ENCODE data around the gene ENOX1. TPM values are rescaled to one million over a fixed set of nuclear protein-coding genes. Genes with fewer than 3 reads are reported as not detected.

ENOX1 gene
- total RNA-seq, 1 donor from 2014 or later: 1.1 TPM

DNA sequence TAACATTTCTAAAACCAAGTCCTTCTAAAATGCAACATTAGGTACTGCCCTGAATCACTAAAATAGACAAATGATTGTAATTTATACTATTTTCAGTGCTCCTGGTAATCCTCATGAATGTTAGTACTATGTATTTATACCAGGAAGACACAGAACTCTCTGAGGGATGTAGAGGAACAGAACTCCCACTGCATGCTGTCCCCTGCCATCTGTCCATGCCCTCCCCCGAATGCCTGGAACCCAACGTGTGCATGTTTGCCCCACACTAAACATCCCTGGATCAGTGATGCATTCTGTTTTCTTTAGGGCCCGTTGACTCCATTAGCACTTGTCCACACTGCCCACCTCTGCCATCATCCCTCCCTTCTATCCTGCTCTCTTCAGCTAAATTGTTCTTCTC is 26.5 kb downstream of the ENOX1 start:
- H3K27me3 ChIP-seq: no peaks in the 10 kb centered on the region
- H3K27ac ChIP-seq: no peak overlapping the region
- no peak overlapping the region for H3K9ac ChIP-seq
- TF ChIP-seq EZH2phosphoT487 (IDR thresholded peaks at IDR 0.05) (no peak), CTCF (IDR thresholded peaks at IDR 0.05) (no peak), EZH2 (IDR thresholded peaks at IDR 0.05) (no peak)
- H3K4me2 ChIP-seq: no peak overlapping the region
- Mint-ChIP-seq H3K9me3 (no peaks in the 10 kb centered on the region), H3K27me3 (ENCODE audit: insufficient read depth, low read depth) (no peaks in the 10 kb centered on the region), H3K27ac (no peak overlapping the region), H3K4me1 (peaks cover 5% of the 10 kb centered on the region), H3K36me3 (no peaks in the 10 kb centered on the region), H3K4me3 (no peak overlapping the region)
- no peaks in the 10 kb centered on the region for H3K79me2 ChIP-seq (ENCODE audit: low read depth)
- H3K4me3 ChIP-seq: no peak overlapping the region
- no peak for DNase-seq (ENCODE audit: low spot score)
- H2AFZ ChIP-seq (replicated peaks): no peak overlapping the region
- H3F3A ChIP-seq (ENCODE audit: low read depth): no peaks in the 10 kb centered on the region
- no peaks in the 10 kb centered on the region for H3K9me3 ChIP-seq (ENCODE audit: low read depth)
- no peaks in the 10 kb centered on the region for H3K36me3 ChIP-seq
- H3K4me1 ChIP-seq: peaks cover 18% of the 10 kb centered on the region
- H4K20me1 ChIP-seq (ENCODE audit: low read depth): no peaks in the 10 kb centered on the region

DNA sequence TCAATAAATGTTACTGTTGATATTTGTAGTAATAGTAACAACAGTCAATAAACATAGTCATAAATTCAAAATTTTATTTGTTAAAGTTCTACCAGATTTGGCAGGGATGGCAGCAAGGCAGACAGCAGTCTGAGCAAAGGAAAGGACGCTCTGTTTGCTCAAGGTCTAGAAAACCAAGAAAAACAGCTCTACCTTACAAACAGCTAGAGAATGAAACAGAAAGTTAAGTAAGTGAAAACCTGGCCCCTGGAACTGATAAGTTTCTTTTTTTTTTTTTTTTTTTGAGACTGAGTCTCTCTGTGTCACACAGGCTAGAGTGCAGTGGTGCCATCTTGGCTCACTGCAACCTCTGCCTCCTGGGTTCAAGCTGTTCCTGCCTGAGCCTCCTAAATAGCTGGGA is 27.9 kb downstream of the ENOX1 start:
- Mint-ChIP-seq H3K27me3 (ENCODE audit: insufficient read depth, low read depth) (no peaks in the 10 kb centered on the region), H3K9me3 (no peaks in the 10 kb centered on the region), H3K4me1 (peaks cover 9% of the 10 kb centered on the region), H3K4me3 (no peak overlapping the region), H3K27ac (no peak overlapping the region), H3K36me3 (no peaks in the 10 kb centered on the region)
- Histone ChIP-seq H3K27me3 (no peaks in the 10 kb centered on the region), H4K20me1 (ENCODE audit: low read depth) (no peaks in the 10 kb centered on the region), H3K9ac (no peak overlapping the region), H3K4me2 (no peak overlapping the region), H3K4me3 (no peak overlapping the region), H3K4me1 (peaks cover 6% of the 10 kb centered on the region), H3K79me2 (ENCODE audit: low read depth) (no peaks in the 10 kb centered on the region), H3K9me3 (ENCODE audit: low read depth) (no peaks in the 10 kb centered on the region), H3K27ac (no peak overlapping the region), H2AFZ (replicated peaks) (no peak overlapping the region), H3K36me3 (no peaks in the 10 kb centered on the region), H3F3A (ENCODE audit: low read depth) (no peaks in the 10 kb centered on the region)
- no peak for TF ChIP-seq CTCF (IDR thresholded peaks at IDR 0.05)
- TF ChIP-seq EZH2 (IDR thresholded peaks at IDR 0.05): no peak
- no peak for TF ChIP-seq EZH2phosphoT487 (IDR thresholded peaks at IDR 0.05)
- no peak for DNase-seq (ENCODE audit: low spot score)

- no peak overlapping the region for H3K27ac Mint-ChIP-seq
- H3K4me2 ChIP-seq: no peak overlapping the region
- H3K4me1 Mint-ChIP-seq: peaks cover 4% of the 10 kb centered on the region
- H3K27ac ChIP-seq: no peak overlapping the region
- DNase-seq (ENCODE audit: low spot score): no peak
- no peaks in the 10 kb centered on the region for H3K27me3 ChIP-seq
- H3K4me3 Mint-ChIP-seq: no peak overlapping the region
- H3K36me3 ChIP-seq: no peaks in the 10 kb centered on the region
- TF ChIP-seq EZH2 (IDR thresholded peaks at IDR 0.05) (no peak), EZH2phosphoT487 (IDR thresholded peaks at IDR 0.05) (no peak), CTCF (IDR thresholded peaks at IDR 0.05) (no peak)
- H3K9me3 Mint-ChIP-seq: no peaks in the 10 kb centered on the region
- no peaks in the 10 kb centered on the region for H3K9me3 ChIP-seq (ENCODE audit: low read depth)
- no peaks in the 10 kb centered on the region for H4K20me1 ChIP-seq (ENCODE audit: low read depth)
- H3K36me3 Mint-ChIP-seq: no peaks in the 10 kb centered on the region
- H3K27me3 Mint-ChIP-seq (ENCODE audit: insufficient read depth, low read depth): no peaks in the 10 kb centered on the region
- H2AFZ ChIP-seq (replicated peaks): no peak overlapping the region
- H3K79me2 ChIP-seq (ENCODE audit: low read depth): no peaks in the 10 kb centered on the region
- H3F3A ChIP-seq (ENCODE audit: low read depth): no peaks in the 10 kb centered on the region
- no peaks in the 10 kb centered on the region for H3K4me1 ChIP-seq
- no peak overlapping the region for H3K4me3 ChIP-seq
- no peak overlapping the region for H3K9ac ChIP-seq
Observed at GRCh38 chr13:43757266-43757665, 29.5 kb downstream of the ENOX1 start.
